ENCODE results near the gene PML. TPM values are rescaled to one million over a fixed set of nuclear protein-coding genes. Genes with fewer than 3 reads are reported as not detected.

PML gene
- total RNA-seq, result 100 to 1,000 TPM; 133 to 138 TPM

- ChIA-PET POLR2A (interaction anchor here (0.8 to 8.4 kb wide), 17 partner anchors 9 to 622 kb away, joined by 3 to 78 read pairs (median 4); partner anchors contain the start of gene ARID3B), CTCF (interaction anchor here (0.8 to 8.6 kb wide), 13 partner anchors 9 to 729 kb away, joined by 3 to 89 read pairs (median 4); partner anchors contain the start of gene LOXL1)
- H3K9me3 Mint-ChIP-seq, result no peaks in the 10 kb centered on the region
- peaks cover 49% of the 10 kb centered on the region for H3K36me3 Mint-ChIP-seq (ENCODE audit: low read depth)
- peak; percentile 98 for DNase-seq
- H3K27ac Mint-ChIP-seq, result peak within 1 kb of the TSS; percentile 90
- H3K4me3 Mint-ChIP-seq, result peak within 1 kb of the TSS; percentile 90
- no peaks in the 10 kb centered on the region for H3K27me3 Mint-ChIP-seq
- peaks cover 69% of the 10 kb centered on the region for H3K4me1 Mint-ChIP-seq
Observed at GRCh38 chr15:73994413-73994883, at the start of gene PML. PML (plus strand) TSS chr15:73994716; CDS start chr15:73994813, 97 bp downstream.

GRCh38 chr15:73945130-73945508 is 49.4 kb upstream of the PML start:
- Mint-ChIP-seq H3K4me1 (peaks cover 23% of the 10 kb centered on the region), H3K4me3 (no peak overlapping the region), H3K27me3 (no peaks in the 10 kb centered on the region), H3K27ac (no peak overlapping the region), H3K9me3 (no peaks in the 10 kb centered on the region), H3K36me3 (ENCODE audit: low read depth) (no peaks in the 10 kb centered on the region)
- POLR2A ChIA-PET, result no interaction called here
- no peak for DNase-seq
- CTCF ChIA-PET, result interaction anchor here (3.0 kb wide), 1 partner anchor 17 kb away, joined by 12 read pairs; no protein-coding TSS in a partner anchor

- H3K4me1 Mint-ChIP-seq, result peaks cover 25% of the 10 kb centered on the region
- POLR2A ChIA-PET, result no interaction called here
- H3K4me3 Mint-ChIP-seq, result no peak overlapping the region
- DNase-seq, result no peak
- H3K27ac Mint-ChIP-seq, result no peak overlapping the region
- CTCF ChIA-PET, result interaction anchor here (0.6 to 1.0 kb wide), 2 partner anchors 14 to 293 kb away, joined by 3 read pairs; no protein-coding TSS in a partner anchor
- H3K27me3 Mint-ChIP-seq, result no peaks in the 10 kb centered on the region
- H3K9me3 Mint-ChIP-seq, result no peaks in the 10 kb centered on the region
- H3K36me3 Mint-ChIP-seq (ENCODE audit: low read depth), result no peaks in the 10 kb centered on the region
Observed at GRCh38 chr15:73946046-73946721, 48.3 kb upstream of the PML start.

GRCh38 chr15:73946795-73947370 is 47.6 kb upstream of the PML start:
- H3K27ac Mint-ChIP-seq, result no peak overlapping the region
- no peaks in the 10 kb centered on the region for H3K27me3 Mint-ChIP-seq
- ChIA-PET CTCF (interaction anchor here (1.0 kb wide), 1 partner anchor 14 kb away, joined by 3 read pairs; no protein-coding TSS in a partner anchor), POLR2A (no interaction called here)
- no peaks in the 10 kb centered on the region for H3K36me3 Mint-ChIP-seq (ENCODE audit: low read depth)
- no peak for DNase-seq
- H3K4me1 Mint-ChIP-seq, result peaks cover 23% of the 10 kb centered on the region
- H3K9me3 Mint-ChIP-seq, result no peaks in the 10 kb centered on the region
- no peak overlapping the region for H3K4me3 Mint-ChIP-seq

GRCh38 chr15:73947651-73948050 is 46.9 kb upstream of the PML start:
- ChIA-PET POLR2A (no interaction called here), CTCF (no interaction called here)
- H3K27me3 Mint-ChIP-seq, result no peaks in the 10 kb centered on the region
- no peak overlapping the region for H3K4me3 Mint-ChIP-seq
- DNase-seq, result no peak
- no peaks in the 10 kb centered on the region for H3K9me3 Mint-ChIP-seq
- H3K27ac Mint-ChIP-seq, result no peak overlapping the region
- H3K4me1 Mint-ChIP-seq, result peaks cover 20% of the 10 kb centered on the region
- no peaks in the 10 kb centered on the region for H3K36me3 Mint-ChIP-seq (ENCODE audit: low read depth)

GRCh38 chr15:73948396-73948795 is 46.1 kb upstream of the PML start:
- Mint-ChIP-seq H3K9me3 (no peaks in the 10 kb centered on the region), H3K36me3 (ENCODE audit: low read depth) (no peaks in the 10 kb centered on the region)

GRCh38 chr15:73948982-73949381 is 45.5 kb upstream of the PML start:
- peaks cover 17% of the 10 kb centered on the region for H3K4me1 Mint-ChIP-seq
- CTCF ChIA-PET, result interaction anchor here (1.2 to 2.7 kb wide), 5 partner anchors 11 to 24 kb away, joined by 7 to 21 read pairs (median 8); no protein-coding TSS in a partner anchor
- no peak overlapping the region for H3K27ac Mint-ChIP-seq
- no peak overlapping the region for H3K4me3 Mint-ChIP-seq
- DNase-seq, result no peak
- no peaks in the 10 kb centered on the region for H3K36me3 Mint-ChIP-seq (ENCODE audit: low read depth)
- no peaks in the 10 kb centered on the region for H3K9me3 Mint-ChIP-seq
- POLR2A ChIA-PET, result interaction anchor here (0.8 to 2.0 kb wide), 3 partner anchors 11 to 21 kb away, joined by 3 to 5 read pairs (median 4); no protein-coding TSS in a partner anchor
- H3K27me3 Mint-ChIP-seq, result no peaks in the 10 kb centered on the region

More at GRCh38 chr15:73948396-73948795, 46.1 kb upstream of the PML start:
- POLR2A ChIA-PET, result interaction anchor here (0.8 to 2.0 kb wide), 3 partner anchors 11 to 20 kb away, joined by 3 to 5 read pairs (median 4); no protein-coding TSS in a partner anchor
- CTCF ChIA-PET, result interaction anchor here (1.2 to 2.7 kb wide), 4 partner anchors 11 to 25 kb away, joined by 7 to 21 read pairs (median 8); no protein-coding TSS in a partner anchor
- Mint-ChIP-seq H3K4me1 (peaks cover 17% of the 10 kb centered on the region), H3K27me3 (no peaks in the 10 kb centered on the region), H3K27ac (no peak overlapping the region), H3K4me3 (no peak overlapping the region)
- DNase-seq, result no peak

GRCh38 chr15:73949496-73949895 is 45.0 kb upstream of the PML start:
- H3K4me1 Mint-ChIP-seq, result peaks cover 17% of the 10 kb centered on the region
- H3K27ac Mint-ChIP-seq, result no peak overlapping the region
- no peak overlapping the region for H3K4me3 Mint-ChIP-seq
- ChIA-PET CTCF (interaction anchor here (0.9 to 3.1 kb wide), 9 partner anchors 10 to 75 kb away, joined by 3 to 21 read pairs (median 7); no protein-coding TSS in a partner anchor), POLR2A (interaction anchor here (1.2 to 2.0 kb wide), 3 partner anchors 10 to 21 kb away, joined by 4 to 5 read pairs (median 4); no protein-coding TSS in a partner anchor)
- DNase-seq, result no peak
- no peaks in the 10 kb centered on the region for H3K9me3 Mint-ChIP-seq
- no peaks in the 10 kb centered on the region for H3K27me3 Mint-ChIP-seq
- no peaks in the 10 kb centered on the region for H3K36me3 Mint-ChIP-seq (ENCODE audit: low read depth)

- H3K4me1 Mint-ChIP-seq, result peaks cover 17% of the 10 kb centered on the region
- no peaks in the 10 kb centered on the region for H3K27me3 Mint-ChIP-seq
- POLR2A ChIA-PET, result interaction anchor here (0.8 to 1.2 kb wide), 3 partner anchors 9 to 15 kb away, joined by 4 to 5 read pairs (median 4); no protein-coding TSS in a partner anchor
- no peaks in the 10 kb centered on the region for H3K36me3 Mint-ChIP-seq (ENCODE audit: low read depth)
- no peak overlapping the region for H3K27ac Mint-ChIP-seq
- no peaks in the 10 kb centered on the region for H3K9me3 Mint-ChIP-seq
- no peak overlapping the region for H3K4me3 Mint-ChIP-seq
- CTCF ChIA-PET, result interaction anchor here (0.6 to 3.1 kb wide), 23 partner anchors 8 to 99 kb away, joined by 3 to 62 read pairs (median 7); partner anchors contain the start of genes LOXL1 and TBC1D21
- DNase-seq, result no peak
Observed at GRCh38 chr15:73950479-73950830, 44.1 kb upstream of the PML start.

GRCh38 chr15:73950831-73951561 is 43.5 kb upstream of the PML start:
- peaks cover 16% of the 10 kb centered on the region for H3K4me1 Mint-ChIP-seq
- no peak overlapping the region for H3K27ac Mint-ChIP-seq
- H3K9me3 Mint-ChIP-seq, result no peaks in the 10 kb centered on the region
- H3K4me3 Mint-ChIP-seq, result no peak overlapping the region
- CTCF ChIA-PET, result interaction anchor here (0.6 to 3.1 kb wide), 23 partner anchors 8 to 357 kb away, joined by 3 to 62 read pairs (median 4); partner anchors contain the start of genes LOXL1 and TBC1D21
- POLR2A ChIA-PET, result interaction anchor here (0.8 to 1.0 kb wide), 2 partner anchors 13 to 15 kb away, joined by 4 to 5 read pairs; no protein-coding TSS in a partner anchor
- peak; percentile 79 for DNase-seq
- H3K36me3 Mint-ChIP-seq (ENCODE audit: low read depth), result no peaks in the 10 kb centered on the region
- no peaks in the 10 kb centered on the region for H3K27me3 Mint-ChIP-seq

GRCh38 chr15:73951601-73952000 is 42.9 kb upstream of the PML start:
- Mint-ChIP-seq H3K36me3 (ENCODE audit: low read depth) (no peaks in the 10 kb centered on the region), H3K9me3 (no peaks in the 10 kb centered on the region), H3K27me3 (no peaks in the 10 kb centered on the region), H3K4me3 (no peak overlapping the region), H3K4me1 (peaks cover 16% of the 10 kb centered on the region), H3K27ac (no peak overlapping the region)
- CTCF ChIA-PET, result interaction anchor here (0.7 to 3.1 kb wide), 21 partner anchors 9 to 98 kb away, joined by 3 to 62 read pairs (median 4); partner anchors contain the start of genes LOXL1 and TBC1D21
- POLR2A ChIA-PET, result interaction anchor here (0.8 to 1.0 kb wide), 2 partner anchors 13 to 14 kb away, joined by 4 to 5 read pairs; no protein-coding TSS in a partner anchor
- no peak for DNase-seq

- ChIA-PET POLR2A (no interaction called here), CTCF (interaction anchor here (1.2 to 3.1 kb wide), 9 partner anchors 8 to 97 kb away, joined by 3 to 62 read pairs (median 12); no protein-coding TSS in a partner anchor)
- Mint-ChIP-seq H3K9me3 (no peaks in the 10 kb centered on the region), H3K4me1 (peaks cover 23% of the 10 kb centered on the region), H3K36me3 (ENCODE audit: low read depth) (no peaks in the 10 kb centered on the region), H3K4me3 (no peak overlapping the region), H3K27me3 (no peaks in the 10 kb centered on the region), H3K27ac (no peak overlapping the region)
- no peak for DNase-seq
Observed at GRCh38 chr15:73952171-73952912, 42.2 kb upstream of the PML start.
